Measurements from ENCODE around the gene ARSB. TPM values are rescaled to one million over a fixed set of nuclear protein-coding genes. Genes with fewer than 3 reads are reported as not detected.
A peak's percentile ranks its signal among the peaks of the same experiment; 100 is the strongest.
"Not testable (repeated sequence)": the region's sequence is repeated elsewhere in the genome, so short reads cannot be mapped to it uniquely, and the experiment has no call there.

The ARSB gene
- total and polyA plus RNA-seq, 2 experiments from 2014 or later: 16.0 to 25.5 TPM

DNA sequence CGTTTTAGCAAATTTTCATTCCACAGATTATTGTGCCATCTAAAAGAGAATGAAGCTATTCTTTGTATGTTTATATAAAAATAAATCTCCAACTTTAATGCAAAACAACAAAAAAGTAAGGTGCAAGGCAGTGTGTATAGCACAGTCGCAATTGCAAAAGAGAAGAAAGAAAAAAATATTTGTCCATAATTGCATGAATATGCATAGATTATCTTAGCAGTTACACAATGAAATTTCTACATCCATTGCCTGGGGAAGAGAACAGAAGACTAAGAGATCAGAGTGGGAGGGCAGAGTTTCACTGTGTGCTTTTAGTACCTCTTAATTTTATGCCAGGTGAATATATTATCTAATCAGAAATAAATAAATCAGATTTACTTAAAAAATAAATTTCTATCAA, 250.2 kb downstream of the ARSB start:
- H3K4me3 ChIP-seq: no peak overlapping the region
- TF ChIP-seq CTCF (IDR thresholded peaks at IDR 0.05; ENCODE audit: low read depth, low read length): no peak
- no peaks in the 10 kb centered on the region for H3K9me3 ChIP-seq (ENCODE audit: low read depth)
- DNase-seq (ENCODE audit: low read depth in 1 of 2, low spot score in 1 of 2): no peak
- no peaks in the 10 kb centered on the region for H3K4me1 ChIP-seq (ENCODE audit: low read depth)
- no peaks in the 10 kb centered on the region for H3K27me3 ChIP-seq
- H3K27ac ChIP-seq: no peak overlapping the region
- no peaks in the 10 kb centered on the region for H3K36me3 ChIP-seq

- no peak overlapping the region for H3K27ac ChIP-seq
- H3K27me3 ChIP-seq: no peaks in the 10 kb centered on the region
- DNase-seq (ENCODE audit: low read depth in 1 of 2, low spot score in 1 of 2): no peak
- H3K4me3 ChIP-seq: no peak overlapping the region
- no peaks in the 10 kb centered on the region for H3K4me1 ChIP-seq (ENCODE audit: low read depth)
- no peak for TF ChIP-seq CTCF (IDR thresholded peaks at IDR 0.05; ENCODE audit: low read depth, low read length)
- no peaks in the 10 kb centered on the region for H3K9me3 ChIP-seq (ENCODE audit: low read depth)
- no peaks in the 10 kb centered on the region for H3K36me3 ChIP-seq
Observed at GRCh38 chr5:78734094-78734845, 250.8 kb downstream of the ARSB start.

DNA sequence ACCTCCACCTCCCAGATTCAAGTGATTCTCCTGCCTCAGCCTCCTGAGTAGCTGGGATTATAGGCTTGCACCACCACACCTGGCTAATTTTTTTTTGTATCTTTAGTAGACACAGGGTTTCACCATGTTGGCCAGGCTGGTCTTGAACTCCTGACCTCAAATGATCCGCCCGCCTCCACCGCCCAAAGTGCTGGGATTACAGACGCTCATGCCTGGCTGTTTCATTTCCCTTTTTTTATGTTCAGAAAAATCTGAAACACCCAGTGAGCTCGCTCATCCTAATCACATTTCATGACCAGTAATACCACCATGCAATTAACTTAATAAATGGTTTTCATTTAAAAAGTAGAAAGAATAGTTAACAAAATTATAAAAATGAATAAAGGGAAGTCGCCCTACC, 252.4 kb downstream of the ARSB start:
- DNase-seq (ENCODE audit: low read depth in 1 of 2, low spot score in 1 of 2); H3K27ac ChIP-seq; H3K36me3 ChIP-seq; H3K27me3 ChIP-seq; H3K4me3 ChIP-seq; H3K9me3 ChIP-seq (ENCODE audit: low read depth); H3K4me1 ChIP-seq (ENCODE audit: low read depth): not testable (repeated sequence)

DNA sequence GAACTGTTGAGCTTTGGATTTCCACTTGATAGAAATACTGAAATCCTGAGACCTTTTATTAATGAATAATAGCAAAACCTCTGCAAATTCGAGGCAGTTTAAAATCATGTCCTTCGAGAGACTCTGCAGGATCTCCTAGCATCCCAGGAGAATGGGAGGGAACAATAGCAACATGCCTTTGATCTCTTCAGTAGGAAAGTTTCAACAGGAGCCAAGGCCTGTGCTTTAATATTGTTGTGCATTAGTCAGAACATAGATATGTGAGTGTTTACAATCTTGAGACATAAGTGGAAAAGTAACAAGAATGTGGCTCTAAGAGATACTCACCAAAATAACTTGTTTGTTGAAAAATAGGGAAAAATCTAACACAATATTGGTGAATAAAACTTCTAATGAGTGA, 253.2 kb downstream of the ARSB start:
- Histone ChIP-seq H3K36me3 (no peaks in the 10 kb centered on the region), H3K27me3 (no peaks in the 10 kb centered on the region), H3K9me3 (ENCODE audit: low read depth) (no peaks in the 10 kb centered on the region), H3K4me3 (no peak overlapping the region), H3K4me1 (ENCODE audit: low read depth) (no peaks in the 10 kb centered on the region), H3K27ac (no peak overlapping the region)
- peak in 1 of 2 donors; percentile 49 for DNase-seq (ENCODE audit: low read depth in 1 of 2, low spot score in 1 of 2)
- no peak for TF ChIP-seq CTCF (IDR thresholded peaks at IDR 0.05; ENCODE audit: low read depth, low read length)

- Histone ChIP-seq H3K9me3 (ENCODE audit: low read depth) (no peaks in the 10 kb centered on the region), H3K27me3 (no peaks in the 10 kb centered on the region), H3K36me3 (no peaks in the 10 kb centered on the region), H3K4me1 (ENCODE audit: low read depth) (no peaks in the 10 kb centered on the region), H3K4me3 (no peak overlapping the region), H3K27ac (no peak overlapping the region)
- no peak for DNase-seq (ENCODE audit: low read depth in 1 of 2, low spot score in 1 of 2)
- no peak for TF ChIP-seq CTCF (IDR thresholded peaks at IDR 0.05; ENCODE audit: low read depth, low read length)
Observed at GRCh38 chr5:78730300-78731094, 254.6 kb downstream of the ARSB start.
